GM23248 (cell line): Measurements from ENCODE around the gene KLK3. TPM values are rescaled to one million over a fixed set of nuclear protein-coding genes. Genes with fewer than 3 reads are reported as not detected.

Source experiments
- DNase-seq: peaks from one replicate; pipeline ENCODE4 v3.0.0-alpha.2; 2015
- H2AFZ ChIP-seq: fragments of 200-600 bp; sonication (generic); 2 replicates; pipeline ENCODE4 v1.6.1; 2016; ENCODE audit warnings: antibody characterized with exemption
- H3F3A ChIP-seq: fragments of 200-600 bp; sonication (generic); 2 replicates; pipeline ENCODE4 v1.6.1; 2016; ENCODE audit warnings: mild to moderate bottlenecking, antibody characterized with exemption, mixed run types; ENCODE audit not compliant: insufficient read depth
- H3K27ac ChIP-seq: fragments of 200-600 bp; sonication (generic); 2 replicates; pipeline ENCODE4 v1.5.1; 2016; ENCODE audit warnings: mild to moderate bottlenecking
- H3K27me3 ChIP-seq: fragments of 200-600 bp; sonication (generic); replicated peaks from 2 replicates; pipeline ENCODE4 v1.6.1; 2016; ENCODE audit warnings: mild to moderate bottlenecking; ENCODE audit not compliant: insufficient read depth
- H3K36me3 ChIP-seq: fragments of 200-600 bp; sonication (generic); 2 replicates; pipeline ENCODE4 v1.6.1; 2016; ENCODE audit warnings: low read depth, mild to moderate bottlenecking
- H3K4me1 ChIP-seq: fragments of 200-600 bp; sonication (generic); 2 replicates; pipeline ENCODE4 v1.6.1; 2016; ENCODE audit warnings: mild to moderate bottlenecking; ENCODE audit not compliant: insufficient read depth
- H3K4me2 ChIP-seq: fragments of 200-600 bp; sonication (generic); one replicate; pipeline ENCODE4 v1.6.1; 2016; ENCODE audit warnings: mild to moderate bottlenecking; ENCODE audit not compliant: unreplicated experiment
- H3K4me3 ChIP-seq: fragments of 200-600 bp; sonication (generic); 2 replicates; pipeline ENCODE4 v1.5.1; 2016; ENCODE audit warnings: mild to moderate bottlenecking
- H3K79me2 ChIP-seq: fragments of 200-600 bp; sonication (generic); 2 replicates; pipeline ENCODE4 v1.6.1; 2016; ENCODE audit warnings: mild to moderate bottlenecking; ENCODE audit not compliant: insufficient read depth
- H3K9ac ChIP-seq: fragments of 200-600 bp; sonication (generic); 2 replicates; pipeline ENCODE4 v1.6.1; 2016; ENCODE audit warnings: mild to moderate bottlenecking
- H3K9me2 ChIP-seq: fragments of 200-600 bp; sonication (generic); 2 replicates; pipeline ENCODE4 v1.6.1; 2016; ENCODE audit warnings: mixed run types, mild to moderate bottlenecking, moderate library complexity; ENCODE audit not compliant: insufficient read depth
- H3K9me3 ChIP-seq: fragments of 200-600 bp; sonication (generic); one replicate; pipeline ENCODE4 v1.6.1; 2017; ENCODE audit warnings: low read depth
- H4K20me1 ChIP-seq: fragments of 200-600 bp; sonication (generic); 2 replicates; pipeline ENCODE4 v1.6.0; 2016; ENCODE audit not compliant: insufficient read depth
- EZH2 ChIP-seq: fragments of 200-600 bp; sonication (generic); IDR thresholded peaks from 2 replicates; pipeline ENCODE4 v1.6.1; 2018; ENCODE audit warnings: antibody characterized with exemption, mild to moderate bottlenecking; ENCODE audit not compliant: insufficient read depth, poor library complexity, severe bottlenecking
- EZH2phosphoT487 ChIP-seq: fragments of 200-600 bp; sonication (generic); IDR thresholded peaks from 2 replicates; pipeline ENCODE4 v1.6.1; 2018; ENCODE audit warnings: antibody characterized with exemption, moderate library complexity, mild to moderate bottlenecking, low read depth; ENCODE audit not compliant: insufficient read depth
- WGBS, 2 experiments: methylation state at CpG; one replicate each; pipeline ENCODE4 v1.1.6; 2015 to 2017; ENCODE audit warnings: low lambda C conversion rate in 2 of 2, low coverage in 1 of 2; ENCODE audit errors: missing lambda C conversion rate in 2 of 2; 5-methylcytosine and 5-hydroxymethylcytosine counted together
- in situ Hi-C: fragments of 300-500 bp; cut with MboI; formaldehyde crosslinking; loops from 2 replicates; pipeline ENCODE4 v1.15.0; 2020
- polyA plus RNA-seq: library from polyadenylated mRNA; unstranded; fragments of >200 nt; fragmentation: Nextera tagmentation; extraction: Ambion mirVana; gene quantifications from 2 replicates; pipeline ENCODE4 v1.2.1, GENCODE V29; 2016
- total RNA-seq: library from RNA; depleted of rRNA; stranded (reverse); fragments of >200 nt; shearing (Covaris generic); gene quantifications from 2 replicates; pipeline ENCODE4 v1.2.3, GENCODE V29; 2014

KLK3 gene
- total and polyA plus RNA-seq, 2 experiments from 2014 or later = not detected

DNA sequence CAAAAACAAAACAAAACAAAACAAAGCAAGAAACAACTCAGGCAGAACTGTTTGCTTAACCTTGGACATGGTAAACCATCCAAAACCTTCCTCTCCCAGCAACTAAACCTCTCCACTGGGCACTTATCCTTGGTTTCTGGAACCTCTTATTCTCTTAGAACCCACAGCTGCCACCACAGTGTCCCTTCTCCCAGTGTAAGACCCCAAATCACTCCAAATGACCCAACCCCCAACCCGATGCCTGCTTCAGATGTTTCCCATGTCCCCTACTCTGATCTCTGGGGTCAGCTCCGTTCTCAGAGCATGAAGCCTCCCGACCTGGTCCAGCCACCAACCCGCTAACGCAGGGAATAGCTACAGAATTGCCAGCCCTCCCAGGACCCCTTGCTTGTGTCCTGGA lies 19.5 kb downstream of the KLK3 start:
- Histone ChIP-seq H3K9ac (no peak overlapping the region), H3K36me3 (no peaks in the 10 kb centered on the region), H3K27ac (no peak overlapping the region), H3K27me3 (peaks cover 7% of the 10 kb centered on the region; the same call in 1 of the 2 replicates), H2AFZ (no peak overlapping the region), H3K79me2 (no peaks in the 10 kb centered on the region), H4K20me1 (no peaks in the 10 kb centered on the region), H3K9me2 (no peaks in the 10 kb centered on the region), H3K9me3 (no peaks in the 10 kb centered on the region), H3F3A (no peaks in the 10 kb centered on the region), H3K4me1 (no peaks in the 10 kb centered on the region), H3K4me2 (no peak overlapping the region), H3K4me3 (no peak overlapping the region)
- no peak for TF ChIP-seq EZH2
- no peak for TF ChIP-seq EZH2phosphoT487
- in situ Hi-C loops = no loop called here
- 37 to 47% methylated on average over 5 of the region's 5 CpGs for WGBS, 2 experiments
- no peak for DNase-seq

DNA sequence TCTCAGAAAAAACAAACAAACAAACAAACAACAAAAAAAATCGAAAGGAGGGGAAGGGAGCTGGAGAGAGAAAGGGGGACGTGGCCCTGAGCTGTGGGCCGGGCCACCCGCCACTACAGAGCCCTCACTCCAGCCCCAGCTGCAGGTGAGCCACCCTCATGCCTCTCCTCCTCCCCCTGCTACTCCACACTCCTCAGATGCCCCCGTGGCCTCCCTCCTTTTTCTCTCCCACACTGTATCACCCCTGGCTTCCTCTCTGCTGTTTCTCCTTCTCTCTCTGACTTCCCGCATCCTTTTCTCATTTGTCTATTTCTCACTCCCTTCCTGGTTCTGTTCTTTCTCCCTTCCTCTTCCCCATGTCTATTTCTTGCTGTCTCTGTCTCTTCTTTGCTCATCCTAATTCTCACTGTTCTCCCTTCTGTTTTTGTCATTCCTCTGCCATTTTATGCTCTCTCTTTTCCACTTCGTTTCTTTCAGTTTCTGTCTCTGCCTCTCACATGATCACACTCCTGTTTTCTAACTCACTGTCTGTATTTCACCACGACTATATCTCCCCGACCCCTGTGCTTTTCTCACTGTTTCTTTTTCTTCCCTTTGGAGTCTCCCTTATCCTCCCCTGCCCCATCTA lies 21.2 kb downstream of the KLK3 start:
- Histone ChIP-seq H3K79me2 (no peaks in the 10 kb centered on the region), H3K9ac (no peak overlapping the region), H3F3A (no peaks in the 10 kb centered on the region), H3K27ac (no peak overlapping the region), H3K4me3 (no peak overlapping the region), H2AFZ (no peak overlapping the region), H3K36me3 (no peaks in the 10 kb centered on the region), H3K9me3 (no peaks in the 10 kb centered on the region), H3K4me1 (no peaks in the 10 kb centered on the region), H4K20me1 (no peaks in the 10 kb centered on the region), H3K27me3 (peaks cover 7% of the 10 kb centered on the region), H3K9me2 (no peaks in the 10 kb centered on the region), H3K4me2 (no peak overlapping the region)
- WGBS, 2 experiments = 11 to 12% methylated on average over 4 to 9 of the region's 9 CpGs
- no peak for DNase-seq
- TF ChIP-seq EZH2 (no peak), EZH2phosphoT487 (no peak)
- in situ Hi-C loops = no loop called here

DNA sequence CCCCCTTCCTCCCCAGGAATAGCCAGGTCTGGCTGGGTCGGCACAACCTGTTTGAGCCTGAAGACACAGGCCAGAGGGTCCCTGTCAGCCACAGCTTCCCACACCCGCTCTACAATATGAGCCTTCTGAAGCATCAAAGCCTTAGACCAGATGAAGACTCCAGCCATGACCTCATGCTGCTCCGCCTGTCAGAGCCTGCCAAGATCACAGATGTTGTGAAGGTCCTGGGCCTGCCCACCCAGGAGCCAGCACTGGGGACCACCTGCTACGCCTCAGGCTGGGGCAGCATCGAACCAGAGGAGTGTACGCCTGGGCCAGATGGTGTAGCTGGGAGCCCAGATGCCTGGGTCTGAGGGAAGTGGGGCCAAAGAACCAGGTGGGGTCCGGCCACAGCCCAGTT lies 21.7 kb downstream of the KLK3 start:
- no peaks in the 10 kb centered on the region for H3K4me1 ChIP-seq
- H4K20me1 ChIP-seq = no peaks in the 10 kb centered on the region
- DNase-seq = no peak
- no peak overlapping the region for H2AFZ ChIP-seq
- H3K4me3 ChIP-seq = no peak overlapping the region
- TF ChIP-seq EZH2phosphoT487 = no peak
- TF ChIP-seq EZH2 = no peak
- no peaks in the 10 kb centered on the region for H3K36me3 ChIP-seq
- in situ Hi-C loops = no loop called here
- H3K4me2 ChIP-seq = no peak overlapping the region
- H3K79me2 ChIP-seq = no peaks in the 10 kb centered on the region
- WGBS, 2 experiments = 3 to 12% methylated on average over 7 of the region's 7 CpGs
- no peak overlapping the region for H3K9ac ChIP-seq
- no peaks in the 10 kb centered on the region for H3F3A ChIP-seq
- no peaks in the 10 kb centered on the region for H3K9me3 ChIP-seq
- no peaks in the 10 kb centered on the region for H3K9me2 ChIP-seq
- peaks cover 7% of the 10 kb centered on the region for H3K27me3 ChIP-seq
- H3K27ac ChIP-seq = no peak overlapping the region

DNA sequence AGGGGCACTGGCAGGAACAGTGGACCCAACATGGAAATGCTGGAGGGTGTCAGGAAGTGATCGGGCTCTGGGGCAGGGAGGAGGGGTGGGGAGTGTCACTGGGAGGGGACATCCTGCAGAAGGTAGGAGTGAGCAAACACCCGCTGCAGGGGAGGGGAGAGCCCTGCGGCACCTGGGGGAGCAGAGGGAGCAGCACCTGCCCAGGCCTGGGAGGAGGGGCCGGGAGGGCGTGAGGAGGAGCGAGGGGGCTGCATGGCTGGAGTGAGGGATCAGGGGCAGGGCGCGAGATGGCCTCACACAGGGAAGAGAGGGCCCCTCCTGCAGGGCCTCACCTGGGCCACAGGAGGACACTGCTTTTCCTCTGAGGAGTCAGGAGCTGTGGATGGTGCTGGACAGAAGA lies 22.6 kb downstream of the KLK3 start:
- Histone ChIP-seq H3K9me2 (no peaks in the 10 kb centered on the region), H3K9me3 (no peaks in the 10 kb centered on the region), H3K9ac (no peak overlapping the region), H3K4me2 (no peak overlapping the region), H3K27ac (no peak overlapping the region), H4K20me1 (no peaks in the 10 kb centered on the region), H3K36me3 (no peaks in the 10 kb centered on the region), H3K4me3 (no peak overlapping the region), H2AFZ (no peak overlapping the region), H3K27me3 (peaks cover 7% of the 10 kb centered on the region), H3K4me1 (no peaks in the 10 kb centered on the region), H3F3A (no peaks in the 10 kb centered on the region), H3K79me2 (no peaks in the 10 kb centered on the region)
- WGBS, 2 experiments = 55 to 80% methylated on average over 2 to 8 of the region's 8 CpGs
- TF ChIP-seq EZH2phosphoT487 (no peak), EZH2 (no peak)
- in situ Hi-C loops = no loop called here
- no peak for DNase-seq
